Lower lobe of right lung (tissue), 2 donors: ENCODE data around the gene ABCA12. TPM values are rescaled to one million over a fixed set of nuclear protein-coding genes. Genes with fewer than 3 reads are reported as not detected.

ENCODE experiments used
- ATAC-seq, 2 donors: fragments of 200-7000 bp; cut with Tn5 transposase; one replicate each; pipeline ENCODE4 v1.9.1; 2020 to 2022; ENCODE audit warnings: mild to moderate bottlenecking in 2 of 2, moderate library complexity in 2 of 2
- DNase-seq: peaks from one replicate; pipeline ENCODE4 v3.0.0-alpha.2; 2020
- H3K27ac ChIP-seq: fragments of 200-600 bp; one replicate; pipeline ENCODE4 v1.8.0; 2022
- H3K27me3 ChIP-seq: fragments of 200-600 bp; one replicate; pipeline ENCODE4 v1.8.0; 2022; ENCODE audit warnings: low read depth
- H3K36me3 ChIP-seq: fragments of 200-600 bp; one replicate; pipeline ENCODE4 v1.8.0; 2022; ENCODE audit warnings: mild to moderate bottlenecking
- H3K4me1 ChIP-seq: fragments of 200-600 bp; one replicate; pipeline ENCODE4 v1.8.0; 2022
- H3K4me3 ChIP-seq: fragments of 200-600 bp; one replicate; pipeline ENCODE4 v1.8.0; 2022; ENCODE audit warnings: mild to moderate bottlenecking
- H3K9me3 ChIP-seq: fragments of 200-600 bp; one replicate; pipeline ENCODE4 v1.8.0; 2022
- intact Hi-C: fragments of 100-400 bp; cut with DNase I; formaldehyde crosslinking; loops from one replicate; pipeline ENCODE4 v1.11.0; 2022
- total RNA-seq: library from RNA; stranded (reverse); fragmentation: NEBNext Ultra II Directional; extraction: Animal tissue kit (Norgen Biotek cat#: 25700); gene quantifications from one replicate; pipeline ENCODE4 v1.2.1, GENCODE V29; 2021
- TF ChIP-seq, protein P1 (sequence below): fragments of 200-600 bp; IDR thresholded peaks from one replicate; pipeline ENCODE4 v1.8.0; 2022; ENCODE audit warnings: antibody characterized with exemption, mild to moderate bottlenecking
- donor health status: DM: no; HTN: yes; CAD: no; lungs with severe emphysema.

ABCA12 gene
- total RNA-seq, 1 donor from 2014 or later = not detected

DNA sequence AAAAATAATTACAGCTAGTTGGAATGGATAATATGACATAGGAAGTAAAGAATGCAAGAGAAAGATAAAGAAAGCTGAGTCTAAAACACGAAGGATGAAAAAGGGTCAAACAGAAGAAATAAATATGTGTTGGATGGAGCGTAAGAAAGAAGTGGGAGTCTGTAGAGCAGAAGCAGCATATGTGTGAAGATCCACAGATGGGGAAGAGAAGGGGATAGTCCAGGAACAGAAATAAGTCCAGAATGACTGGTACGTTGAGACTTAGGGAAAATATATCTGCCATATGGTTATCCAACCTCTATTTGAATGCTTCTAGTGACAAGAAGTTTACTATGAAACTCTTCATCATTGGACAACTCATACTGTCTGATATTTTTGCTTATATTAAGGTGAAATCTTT, 18.0 kb downstream of the ABCA12 start:
- intact Hi-C loops = no loop called here
- Histone ChIP-seq H3K4me1 (no peaks in the 10 kb centered on the region), H3K27ac (no peak overlapping the region), H3K9me3 (no peaks in the 10 kb centered on the region), H3K4me3 (no peak overlapping the region), H3K36me3 (no peaks in the 10 kb centered on the region), H3K27me3 (no peaks in the 10 kb centered on the region)
- TF ChIP-seq, protein P1, sequence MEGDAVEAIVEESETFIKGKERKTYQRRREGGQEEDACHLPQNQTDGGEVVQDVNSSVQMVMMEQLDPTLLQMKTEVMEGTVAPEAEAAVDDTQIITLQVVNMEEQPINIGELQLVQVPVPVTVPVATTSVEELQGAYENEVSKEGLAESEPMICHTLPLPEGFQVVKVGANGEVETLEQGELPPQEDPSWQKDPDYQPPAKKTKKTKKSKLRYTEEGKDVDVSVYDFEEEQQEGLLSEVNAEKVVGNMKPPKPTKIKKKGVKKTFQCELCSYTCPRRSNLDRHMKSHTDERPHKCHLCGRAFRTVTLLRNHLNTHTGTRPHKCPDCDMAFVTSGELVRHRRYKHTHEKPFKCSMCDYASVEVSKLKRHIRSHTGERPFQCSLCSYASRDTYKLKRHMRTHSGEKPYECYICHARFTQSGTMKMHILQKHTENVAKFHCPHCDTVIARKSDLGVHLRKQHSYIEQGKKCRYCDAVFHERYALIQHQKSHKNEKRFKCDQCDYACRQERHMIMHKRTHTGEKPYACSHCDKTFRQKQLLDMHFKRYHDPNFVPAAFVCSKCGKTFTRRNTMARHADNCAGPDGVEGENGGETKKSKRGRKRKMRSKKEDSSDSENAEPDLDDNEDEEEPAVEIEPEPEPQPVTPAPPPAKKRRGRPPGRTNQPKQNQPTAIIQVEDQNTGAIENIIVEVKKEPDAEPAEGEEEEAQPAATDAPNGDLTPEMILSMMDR = no peak
- no peak for ATAC-seq
- DNase-seq = no peak

DNA sequence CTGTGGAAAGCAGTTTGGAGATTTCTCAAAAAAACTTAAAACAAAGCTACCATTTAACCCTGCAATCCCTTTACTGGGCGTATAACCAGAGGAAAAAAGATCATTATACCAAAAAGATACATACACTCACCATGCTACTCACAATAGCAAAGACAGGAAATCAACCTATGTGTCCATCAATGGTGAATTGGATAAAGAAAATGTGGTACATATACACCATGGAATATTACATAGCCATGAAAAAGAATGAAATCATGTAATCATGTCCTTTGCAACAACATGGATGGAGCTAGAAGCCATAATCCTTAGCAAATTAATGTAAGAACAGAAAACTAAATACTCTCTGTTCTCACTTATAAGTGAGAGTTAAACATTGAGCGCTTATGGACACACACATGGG, 18.6 kb downstream of the ABCA12 start:
- ATAC-seq (no peak), DNase-seq (no peak)
- H3K36me3 ChIP-seq = no peaks in the 10 kb centered on the region
- H3K27me3 ChIP-seq = no peaks in the 10 kb centered on the region
- intact Hi-C loops = no loop called here
- TF ChIP-seq, protein P1 = no peak
- no peaks in the 10 kb centered on the region for H3K9me3 ChIP-seq
- H3K4me3 ChIP-seq = no peak overlapping the region
- H3K27ac ChIP-seq = no peak overlapping the region
- H3K4me1 ChIP-seq = no peaks in the 10 kb centered on the region

DNA sequence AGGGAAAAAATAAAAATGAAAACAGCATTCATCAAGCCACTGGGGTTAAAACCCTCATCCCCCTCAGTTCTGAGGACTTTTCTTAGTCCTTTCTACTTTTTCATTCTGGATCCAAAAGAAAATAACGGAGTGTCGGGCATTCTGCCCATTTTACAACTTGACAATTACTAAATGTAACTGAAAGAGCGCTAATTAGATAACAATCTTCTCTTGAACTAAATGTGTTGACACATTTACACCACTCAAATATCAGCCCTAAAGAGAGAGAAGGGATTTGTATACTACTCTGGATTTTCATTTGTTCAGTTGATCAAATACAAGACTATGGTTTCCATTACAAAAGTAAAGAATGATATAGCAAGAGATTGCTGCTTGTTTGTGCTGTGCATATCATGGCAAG, 27.5 kb downstream of the ABCA12 start:
- Histone ChIP-seq H3K36me3 (no peaks in the 10 kb centered on the region), H3K27ac (no peak overlapping the region), H3K4me3 (no peak overlapping the region), H3K4me1 (no peaks in the 10 kb centered on the region), H3K27me3 (no peaks in the 10 kb centered on the region), H3K9me3 (no peaks in the 10 kb centered on the region)
- ATAC-seq = no peak
- intact Hi-C loops = no loop called here
- DNase-seq = no peak
- TF ChIP-seq, protein P1 = no peak

DNA sequence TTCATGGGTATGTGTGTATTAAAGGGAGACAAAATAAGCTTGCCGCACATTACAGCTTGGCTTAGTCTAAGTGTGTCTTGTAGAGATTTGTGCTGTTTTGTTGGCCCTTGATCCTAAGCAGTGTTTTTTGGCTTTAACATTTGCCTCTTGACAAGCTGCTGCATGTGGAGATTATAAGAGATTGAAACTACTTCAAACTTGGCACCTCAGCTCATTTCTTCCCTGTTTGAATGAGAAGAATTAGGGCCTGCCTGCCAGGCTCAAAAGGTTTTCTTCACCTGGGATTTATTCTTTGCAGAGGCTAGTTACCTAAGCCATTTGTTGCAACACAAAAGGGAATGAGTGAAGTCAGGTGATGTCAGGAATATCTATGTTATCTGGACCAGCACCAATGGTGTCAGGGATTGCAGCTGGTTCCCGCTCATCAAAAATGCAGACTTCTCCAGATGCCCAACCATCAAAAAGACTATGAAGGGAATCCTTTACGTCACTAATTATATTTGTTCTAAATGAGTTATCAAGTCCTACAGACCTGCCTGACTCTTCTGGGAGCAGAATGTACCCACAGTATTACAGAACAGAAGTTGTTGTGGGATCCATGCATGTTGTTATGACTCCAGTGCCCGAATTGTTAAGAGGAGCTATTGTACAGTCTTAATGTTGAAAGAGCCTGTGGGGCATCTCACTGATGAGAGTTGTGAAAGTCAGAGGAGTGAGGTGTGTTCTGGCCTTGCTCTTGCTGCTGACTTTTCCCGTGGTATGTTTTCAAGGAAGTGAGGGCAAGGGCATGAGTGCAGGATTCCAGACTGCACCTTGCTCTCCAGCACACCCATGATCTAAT, 31.0 kb downstream of the ABCA12 start:
- no peak for DNase-seq
- Histone ChIP-seq H3K4me1 (no peaks in the 10 kb centered on the region), H3K9me3 (no peaks in the 10 kb centered on the region), H3K36me3 (no peaks in the 10 kb centered on the region), H3K27ac (no peak overlapping the region), H3K4me3 (no peak overlapping the region), H3K27me3 (no peaks in the 10 kb centered on the region)
- TF ChIP-seq, protein P1 = no peak
- ATAC-seq = peak; percentile 72 to 78
- intact Hi-C loops = no loop called here

DNA sequence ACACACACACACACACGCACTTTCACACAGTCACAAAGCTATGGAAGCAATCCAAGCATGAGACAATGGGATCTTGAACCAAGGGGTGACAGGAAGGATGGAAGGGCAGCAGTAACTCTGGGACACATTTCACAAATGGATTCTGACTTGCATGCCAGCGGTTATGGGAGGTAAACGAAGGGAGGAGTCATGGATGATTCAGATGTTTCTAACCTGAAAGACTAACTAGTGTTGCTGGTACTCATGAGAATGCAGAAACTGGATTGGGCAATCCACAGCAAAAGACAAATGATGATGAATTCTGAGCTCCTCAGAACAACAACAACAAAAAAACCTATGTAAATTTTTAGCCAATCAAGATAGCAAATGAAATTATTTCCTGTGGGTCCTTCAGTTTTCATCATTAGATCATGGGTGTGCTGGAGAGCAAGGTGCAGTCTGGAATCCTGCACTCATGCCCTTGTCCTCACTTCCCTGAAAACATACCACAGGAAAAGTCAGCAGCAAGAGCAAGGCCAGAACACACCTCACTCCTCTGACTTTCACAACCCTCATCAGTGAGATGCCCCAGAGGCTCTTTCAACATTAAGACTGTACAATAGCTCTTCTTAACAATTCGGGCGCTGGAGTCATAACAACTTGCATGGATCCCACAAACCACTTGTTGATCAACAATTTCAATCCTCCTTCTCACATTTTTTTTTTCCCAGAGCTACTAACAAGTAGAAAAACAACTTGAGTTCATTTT, 32.6 kb downstream of the ABCA12 start:
- no peaks in the 10 kb centered on the region for H3K36me3 ChIP-seq
- no peak for ATAC-seq
- H3K27ac ChIP-seq = no peak overlapping the region
- no peaks in the 10 kb centered on the region for H3K9me3 ChIP-seq
- no peak for DNase-seq
- TF ChIP-seq, protein P1 = no peak
- H3K4me3 ChIP-seq = no peak overlapping the region
- no peaks in the 10 kb centered on the region for H3K4me1 ChIP-seq
- no peaks in the 10 kb centered on the region for H3K27me3 ChIP-seq
- intact Hi-C loops = no loop called here
